ENCODE measurements around the gene KANK4. TPM values are rescaled to one million over a fixed set of nuclear protein-coding genes. Genes with fewer than 3 reads are reported as not detected.

Gene KANK4
- total and polyA plus RNA-seq, 2 of the 8 experiments (the other 6 are each of a cell fraction or from before 2014, with no cell fraction given): 0.22 to 0.26 TPM

GRCh38 chr1:62232871-62233278, 86.4 kb downstream of the KANK4 start:
- Histone ChIP-seq H3K56ac (replicated peaks; ENCODE audit: insufficient read length, low read depth, low read length) (no peak overlapping the region), H3K79me2 (ENCODE audit: control insufficient read depth in 1 of 2, insufficient read depth in 2 of 2, low read length in 2 of 2) (no peaks in the 10 kb centered on the region), H3K14ac (ENCODE audit: insufficient read length) (no peak overlapping the region), H3K4me2 (ENCODE audit: insufficient read depth in 1 of 2, low read depth in 2 of 2, low read length in 2 of 2) (no peak overlapping the region), H3K4me3 (ENCODE audit: extremely low read depth in 1 of 4, insufficient read depth in 2 of 4, low read depth in 3 of 4, low read length in 4 of 4) (no peak overlapping the region), H4K5ac (ENCODE audit: insufficient read length, low read depth, low read length) (no peak overlapping the region), H4K8ac (ENCODE audit: extremely low read depth, insufficient read depth, low read length) (peak overlapping the region; percentile 45; the same call in 1 of the 2 replicates), H4K91ac (replicated peaks; ENCODE audit: insufficient read length, low read length) (no peak overlapping the region), H3K18ac (ENCODE audit: extremely low read depth, low read length) (no peak overlapping the region), H3K36me3 (ENCODE audit: control insufficient read depth in 2 of 4, insufficient read depth in 4 of 4, low read length in 3 of 4) (peaks cover 0 to 26% (median 6%) of the 10 kb centered on the region in 4 experiments; a peak in 6 of 8 replicates), H3K4me1 (replicated peaks in 1 of 4; ENCODE audit: control insufficient read depth in 3 of 4, insufficient read depth in 4 of 4, low read length in 3 of 4) (peaks cover 6 to 20% (median 14%) of the 10 kb centered on the region in 4 experiments), H2BK12ac (ENCODE audit: low read depth, low read length) (no peak overlapping the region), H2BK5ac (ENCODE audit: low read depth, low read length) (no peak overlapping the region), H3K27me3 (replicated peaks in 1 of 4; ENCODE audit: control insufficient read depth in 3 of 4, extremely low read depth in 1 of 4, insufficient read depth in 3 of 4, low read length in 3 of 4) (no peaks in the 10 kb centered on the region), H2AK5ac (ENCODE audit: low read depth, low read length) (no peak overlapping the region), H3K23me2 (ENCODE audit: low read depth, low read length) (no peaks in the 10 kb centered on the region), H2BK20ac (ENCODE audit: low read length) (no peak overlapping the region), H3K27ac (ENCODE audit: low read depth, low read length) (no peak overlapping the region), H3K9me3 (ENCODE audit: insufficient read depth in 2 of 2, low read depth in 1 of 2, low read length in 1 of 2) (no peaks in the 10 kb centered on the region), H3K9ac (replicated peaks in 1 of 4; ENCODE audit: extremely low read depth in 1 of 4, low read depth in 3 of 4, low read length in 3 of 4) (no peak overlapping the region; a peak in 1 of 7 replicates), H3K4ac (replicated peaks; ENCODE audit: insufficient read length, low read depth, low read length) (no peak overlapping the region), H2BK120ac (replicated peaks; ENCODE audit: low read depth, low read length) (no peak overlapping the region), H3K23ac (ENCODE audit: insufficient read length) (no peak overlapping the region), H2AFZ (ENCODE audit: low read length) (no peak overlapping the region), H4K20me1 (replicated peaks in 1 of 2; ENCODE audit: control insufficient read depth in 1 of 2, insufficient read depth in 2 of 2, low read length in 2 of 2) (peaks cover 0 to 3% of the 10 kb centered on the region in 2 experiments), H2BK15ac (ENCODE audit: low read length) (no peak overlapping the region), H3K79me1 (ENCODE audit: low read depth, low read length) (no peaks in the 10 kb centered on the region)
- DNase-seq (ENCODE audit: low read depth in 1 of 2, low spot score in 2 of 2) (no peak), FAIRE-seq (no peak)
- whole genome bisulfite sequencing, 2 experiments (ENCODE audit: extremely low coverage in 1 of 2, insufficient coverage in 1 of 2, insufficient read length in 1 of 2, insufficient replicate concordance in 2 of 2, low coverage in 1 of 2, low lambda C conversion rate in 2 of 2, missing lambda C conversion rate in 1 of 2): 85% methylated on average over 14 of the region's 14 CpGs; no CpG with 5 or more reads in 1 of the 2 experiments
- POLR2A ChIA-PET (ENCODE audit: partially characterized antibody): interaction anchor here (1.3 to 10.8 kb wide), 6 partner anchors 9 to 47 kb away, joined by 3 to 98 read pairs (median 7); no protein-coding TSS in a partner anchor
- TF ChIP-seq CTCF (IDR thresholded peaks at IDR 0.05; ENCODE audit: control extremely low read depth in 1 of 3, insufficient read depth in 1 of 3, low read depth in 1 of 3, low read length in 3 of 3): peak in 1 of 3 experiments; percentile 16; a peak in 1 of 4 replicates
- TF ChIP-seq TBP (IDR thresholded peaks at IDR 0.05; ENCODE audit: low read depth, low read length): no peak
- TF ChIP-seq KDM4A (IDR thresholded peaks at IDR 0.05; ENCODE audit: low read depth, low read length, severe bottlenecking): no peak
- CTCF ChIA-PET (ENCODE audit: partially characterized antibody): interaction anchor here (0.6 to 2.0 kb wide), 4 partner anchors 8 to 94 kb away, joined by 3 to 5 read pairs (median 4); no protein-coding TSS in a partner anchor

Data from H1 (cell line).